Stimulated activated CD4-positive, alpha-beta T cell treated with anti-CD3 and anti-CD28 coated beads, Interleukin-4, amount 100 ng/mL, for 4 hours (primary cell): Measurements from ENCODE around the gene CPNE9.
A peak's percentile ranks its signal among the peaks of the same experiment; 100 is the strongest.

Experiments used
- DNase-seq, 2 experiments: peaks; one replicate each; pipeline ENCODE4 v3.0.0-alpha.2; 2020

CPNE9 gene

GRCh38 chr3:9688961-9689360, 14.7 kb upstream of the CPNE9 start:
- no peak for DNase-seq

GRCh38 chr3:9689757-9690156, 13.9 kb upstream of the CPNE9 start:
- no peak for DNase-seq

GRCh38 chr3:9690451-9691450, 12.9 kb upstream of the CPNE9 start:
- no peak for DNase-seq

DNA sequence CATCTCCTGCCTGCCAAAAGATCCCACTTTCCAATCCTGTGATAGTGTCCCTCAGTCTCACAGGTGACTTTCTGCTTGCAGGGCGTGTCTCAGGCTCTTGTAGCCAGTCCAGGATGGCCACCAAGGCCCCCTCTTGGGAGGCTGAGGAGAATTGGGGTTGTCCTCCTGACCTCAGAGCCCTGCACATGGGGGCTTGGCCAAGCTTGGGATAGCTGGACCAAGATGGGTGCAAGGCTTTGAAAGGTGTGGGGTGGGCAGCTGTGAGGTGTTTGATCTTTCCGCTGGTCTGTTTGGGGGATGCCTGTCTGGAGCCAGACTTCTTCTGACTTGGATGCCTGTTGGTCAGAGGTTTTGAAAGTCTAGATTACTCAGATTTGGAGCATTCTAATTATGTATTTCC, 12.0 kb upstream of the CPNE9 start:
- no peak for DNase-seq

- DNase-seq = no peak
Observed at GRCh38 chr3:9692416-9692815, 11.2 kb upstream of the CPNE9 start.

- DNase-seq = no peak
Observed at GRCh38 chr3:9695345-9695744, 8.3 kb upstream of the CPNE9 start.

- no peak for DNase-seq
Observed at GRCh38 chr3:9695746-9696145, 7.9 kb upstream of the CPNE9 start.

GRCh38 chr3:9696480-9697220, 7.0 kb upstream of the CPNE9 start:
- DNase-seq = no peak

DNA sequence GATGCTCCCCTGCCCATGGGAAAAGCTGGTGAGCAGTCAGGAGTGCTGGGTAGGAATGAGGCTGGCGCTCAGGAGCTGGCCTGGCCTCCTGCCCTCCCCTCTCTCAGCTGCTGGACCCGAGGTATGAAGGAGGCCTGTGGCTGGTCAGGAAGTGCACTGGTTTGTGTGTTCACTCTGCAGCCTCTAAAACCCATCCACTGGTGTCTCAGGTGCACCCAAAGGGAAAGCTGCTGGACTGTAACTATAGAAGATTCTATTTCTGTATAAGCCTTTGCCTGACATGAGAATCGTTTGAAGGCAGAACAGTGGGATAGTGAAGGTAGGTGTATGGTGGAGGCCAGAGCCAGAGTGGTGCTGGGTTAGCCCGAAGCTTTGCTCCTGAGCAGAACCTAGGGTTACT, 5.7 kb upstream of the CPNE9 start:
- no peak for DNase-seq

DNA sequence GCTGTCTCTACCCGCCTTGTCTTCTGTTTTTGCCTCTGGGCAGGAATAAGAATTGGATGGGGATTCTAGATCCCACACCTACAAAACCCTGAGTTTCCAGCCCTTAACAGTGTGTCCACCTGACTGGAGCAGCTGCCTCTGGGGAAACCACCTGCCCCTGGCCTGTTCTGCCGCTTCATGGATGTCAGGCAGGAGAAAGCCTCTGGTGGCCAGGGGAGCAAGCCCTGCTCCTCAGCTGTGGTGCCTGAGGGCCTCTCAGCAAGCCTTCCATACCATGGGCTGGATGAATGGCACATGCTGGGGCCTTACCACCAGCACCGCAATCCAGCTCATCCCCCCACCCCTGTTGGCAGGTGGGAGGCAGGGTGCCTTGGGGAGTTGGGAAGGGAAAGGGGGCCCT, 5.3 kb upstream of the CPNE9 start:
- DNase-seq = no peak

GRCh38 chr3:9700536-9700935, 3.1 kb upstream of the CPNE9 start:
- DNase-seq = no peak

DNA sequence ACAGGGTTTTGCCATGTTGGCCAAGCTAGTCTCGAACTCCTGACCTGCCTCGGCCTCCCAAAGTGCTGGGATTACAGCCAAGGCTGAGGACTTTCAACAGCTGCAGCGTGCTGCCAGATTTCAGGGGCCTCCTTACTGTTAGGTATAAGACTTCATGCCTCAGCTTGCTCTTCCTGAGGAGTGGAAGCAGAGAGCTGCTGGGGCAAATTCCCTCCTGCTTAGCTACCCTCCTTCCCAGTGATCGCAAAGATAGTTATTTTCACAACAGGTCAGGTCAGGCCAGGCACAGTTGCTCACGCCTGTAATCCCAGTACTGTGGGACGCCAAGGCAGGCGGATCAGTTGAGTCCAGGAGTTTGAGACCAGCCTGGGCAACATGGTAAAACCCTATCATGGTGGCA, 2.6 kb upstream of the CPNE9 start:
- no peak for DNase-seq

DNA sequence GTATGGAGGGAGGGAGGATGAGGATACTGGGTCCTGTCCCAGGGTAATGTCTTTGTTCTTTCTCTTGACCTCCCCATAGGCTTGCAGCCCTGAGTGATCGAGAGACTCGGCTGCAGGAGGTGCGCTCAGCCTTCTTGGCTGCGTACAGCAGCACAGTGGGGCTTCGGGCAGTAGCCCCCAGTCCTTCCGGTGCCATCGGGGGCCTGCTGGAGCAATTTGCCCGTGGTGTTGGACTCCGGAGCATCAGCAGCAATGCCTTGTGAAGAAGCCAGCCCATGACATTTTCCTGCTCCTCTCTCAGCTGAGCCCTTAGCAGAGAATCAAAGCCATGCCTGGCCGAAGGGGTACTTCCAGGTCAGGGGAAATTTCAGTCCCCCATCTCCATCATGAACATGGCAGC, 1.9 kb upstream of the CPNE9 start:
- DNase-seq = no peak

GRCh38 chr3:9703240-9703639, 393 bp upstream of the CPNE9 start:
- DNase-seq = no peak

DNA sequence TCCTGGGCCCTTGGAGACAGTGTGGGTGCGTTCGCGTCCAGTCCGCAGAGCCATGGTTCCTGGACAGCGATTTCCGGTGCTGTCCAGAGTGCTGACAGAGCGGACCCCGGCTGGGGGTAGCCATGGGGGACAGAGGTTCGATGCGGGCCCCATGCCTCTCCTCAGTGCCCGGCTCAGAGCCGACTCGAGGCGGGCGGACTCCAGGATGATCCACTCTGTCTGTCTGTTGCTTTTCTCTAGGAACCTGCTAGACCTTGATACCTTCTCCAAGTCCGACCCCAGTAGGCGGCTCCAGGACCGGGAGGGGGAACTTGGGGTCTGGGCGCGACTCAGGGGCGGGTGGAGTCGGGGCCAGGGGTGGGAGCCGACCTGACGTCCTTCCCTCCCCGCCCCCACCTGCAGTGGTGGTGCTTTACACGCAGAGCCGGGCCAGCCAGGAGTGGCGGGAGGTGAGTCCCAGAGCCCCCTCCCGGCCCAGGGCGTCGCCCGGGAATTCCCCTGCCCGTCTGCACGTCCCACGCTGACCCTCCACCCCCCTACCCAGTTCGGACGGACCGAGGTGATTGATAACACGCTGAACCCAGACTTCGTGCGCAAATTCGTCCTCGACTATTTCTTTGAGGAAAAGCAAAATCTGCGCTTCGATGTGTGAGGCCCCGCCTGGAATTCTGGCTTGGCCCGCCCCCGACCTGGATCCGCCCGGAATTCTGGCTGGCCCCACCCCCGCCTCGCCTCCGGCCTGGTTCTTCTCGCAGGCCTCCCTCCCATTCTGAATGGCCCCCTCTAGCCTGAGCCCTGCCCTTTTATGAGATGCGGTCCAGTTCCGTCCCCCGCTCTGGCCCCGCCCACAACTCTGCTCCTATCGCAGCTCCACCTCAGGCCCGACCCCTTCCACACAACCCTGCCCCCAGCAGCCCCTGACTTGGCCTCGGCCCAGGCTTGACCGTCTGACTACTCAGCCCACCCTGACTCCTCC, 1.0 kb downstream of the CPNE9 start:
- DNase-seq = peak in 1 of 2 experiments; percentile 17

DNA sequence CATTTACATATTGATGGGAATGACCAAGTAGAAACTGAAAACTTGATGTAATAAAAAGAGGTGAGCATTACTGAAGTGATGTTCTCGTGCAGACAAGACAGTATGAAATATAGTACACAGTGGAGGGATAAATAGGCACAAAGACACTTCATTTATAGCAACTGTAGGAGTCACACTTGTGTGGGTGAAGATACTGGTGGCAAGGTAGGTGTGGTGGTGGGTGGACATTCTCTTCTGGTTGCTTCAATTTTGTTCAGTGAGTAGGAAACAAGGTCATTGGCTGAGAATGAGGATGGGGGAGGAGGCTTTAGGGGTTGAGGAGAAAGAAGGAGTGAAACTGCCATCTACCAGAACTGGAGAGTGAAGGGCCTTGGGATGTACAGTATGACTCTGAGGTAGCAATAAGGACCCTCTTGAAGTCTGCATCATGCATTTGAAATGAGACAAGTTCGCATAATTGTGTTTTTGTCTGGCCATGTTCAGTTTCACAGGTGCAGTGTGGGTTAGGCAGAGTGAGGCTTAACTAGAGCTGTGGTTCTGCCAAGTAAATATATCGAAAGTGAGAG, 6.6 kb downstream of the CPNE9 start:
- DNase-seq = no peak

DNA sequence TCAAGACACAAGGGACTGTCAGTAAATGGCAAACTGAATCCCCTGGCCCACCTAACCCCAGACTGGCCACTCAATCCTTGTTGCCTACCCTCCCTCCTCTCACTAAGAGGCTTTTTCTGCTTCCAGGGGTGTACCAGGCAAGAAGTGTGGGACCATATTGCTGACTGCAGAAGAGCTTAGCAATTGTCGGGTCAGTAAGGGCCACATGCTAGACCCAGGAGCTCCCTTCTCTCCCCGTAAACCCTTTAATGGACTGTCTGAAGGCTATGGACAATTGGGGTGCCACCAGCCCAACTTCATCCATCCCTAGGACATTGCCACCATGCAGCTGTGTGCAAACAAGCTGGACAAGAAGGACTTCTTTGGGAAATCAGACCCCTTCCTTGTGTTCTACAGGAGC, 8.8 kb downstream of the CPNE9 start:
- DNase-seq = no peak

DNA sequence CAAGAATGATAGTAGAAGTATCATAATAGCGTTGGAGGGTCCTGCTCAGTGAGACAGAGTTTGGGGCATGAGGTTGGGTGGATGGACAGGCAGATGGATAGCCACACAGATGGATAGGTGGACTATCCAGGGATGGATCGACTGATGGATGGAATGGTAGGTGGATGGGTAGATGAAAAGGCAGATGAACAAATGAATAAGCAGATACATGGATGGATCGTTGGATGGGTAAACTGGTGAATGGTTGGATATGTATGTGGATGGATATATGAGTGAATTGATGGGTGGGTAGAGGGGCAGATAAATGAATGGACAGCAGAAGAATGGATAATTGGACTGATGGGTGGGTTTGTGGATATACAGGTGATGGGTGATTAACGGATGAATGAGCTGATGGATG, 9.5 kb downstream of the CPNE9 start:
- DNase-seq = no peak

GRCh38 chr3:9715136-9715535, 11.5 kb downstream of the CPNE9 start:
- DNase-seq = no peak

- peak in 1 of 2 experiments; percentile 34 for DNase-seq
Observed at GRCh38 chr3:9715764-9716437, 12.3 kb downstream of the CPNE9 start.

DNA sequence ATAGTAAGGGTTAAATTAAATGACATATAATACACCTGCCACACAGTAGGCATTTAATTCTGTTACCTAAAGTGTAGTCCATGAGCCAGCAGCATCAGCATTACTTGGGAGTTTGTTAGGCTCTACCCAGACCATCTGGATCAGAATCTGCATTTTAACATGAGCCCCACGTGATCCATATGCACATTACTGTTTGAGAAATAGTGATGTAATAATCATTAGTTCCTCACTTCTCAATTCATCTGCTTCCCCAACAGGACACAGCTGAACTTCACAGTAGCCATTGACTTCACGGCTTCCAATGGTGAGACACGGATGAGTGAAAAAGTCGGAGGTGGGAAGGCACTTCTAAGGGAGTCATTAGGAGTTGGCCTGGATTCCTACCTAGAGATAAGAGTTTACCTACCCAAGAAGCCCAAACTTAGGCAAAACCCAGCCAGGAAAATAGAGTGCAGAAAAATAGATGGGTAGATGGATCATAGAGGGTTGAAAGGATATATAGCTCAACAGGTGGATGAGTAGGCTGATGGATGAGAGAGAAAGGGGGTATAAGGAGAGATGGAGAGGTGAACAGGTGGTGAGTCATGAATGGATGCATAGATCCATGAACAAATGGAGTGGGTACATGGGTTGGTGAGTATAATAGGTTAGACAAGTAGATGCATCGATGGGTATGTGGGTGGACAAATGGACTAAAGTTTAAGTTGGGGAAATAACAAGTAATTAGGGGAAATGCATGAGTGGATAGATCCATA, 13.3 kb downstream of the CPNE9 start:
- no peak for DNase-seq
